ENCODE results near the gene PACRG.

DNA sequence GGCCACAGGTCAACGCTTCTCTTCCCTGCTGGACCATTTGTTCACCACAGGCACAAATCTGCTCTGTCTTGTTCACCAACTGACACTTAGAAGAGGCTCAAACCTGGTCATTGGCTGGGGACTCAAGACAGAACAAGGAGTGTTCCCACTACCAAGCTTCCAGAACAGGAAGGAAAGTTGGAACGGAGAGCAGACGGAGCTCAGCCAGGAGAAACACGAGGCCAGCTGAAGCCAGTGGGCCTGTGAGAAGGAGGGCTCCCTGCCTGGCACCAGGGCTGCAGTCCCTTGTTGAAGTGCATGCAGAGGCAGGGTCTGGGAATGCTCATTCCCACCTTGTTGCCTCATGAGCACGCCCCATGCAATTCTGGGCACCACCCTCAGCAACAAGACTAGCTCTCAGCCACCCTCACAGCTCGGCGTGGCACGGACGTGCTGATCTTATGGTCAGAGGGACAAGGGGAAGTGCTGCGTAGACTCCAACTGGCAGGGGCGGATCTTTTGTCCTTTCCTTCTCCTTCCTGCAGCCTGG is 450.2 kb downstream of the PACRG start:
- TF ChIP-seq, protein P1, sequence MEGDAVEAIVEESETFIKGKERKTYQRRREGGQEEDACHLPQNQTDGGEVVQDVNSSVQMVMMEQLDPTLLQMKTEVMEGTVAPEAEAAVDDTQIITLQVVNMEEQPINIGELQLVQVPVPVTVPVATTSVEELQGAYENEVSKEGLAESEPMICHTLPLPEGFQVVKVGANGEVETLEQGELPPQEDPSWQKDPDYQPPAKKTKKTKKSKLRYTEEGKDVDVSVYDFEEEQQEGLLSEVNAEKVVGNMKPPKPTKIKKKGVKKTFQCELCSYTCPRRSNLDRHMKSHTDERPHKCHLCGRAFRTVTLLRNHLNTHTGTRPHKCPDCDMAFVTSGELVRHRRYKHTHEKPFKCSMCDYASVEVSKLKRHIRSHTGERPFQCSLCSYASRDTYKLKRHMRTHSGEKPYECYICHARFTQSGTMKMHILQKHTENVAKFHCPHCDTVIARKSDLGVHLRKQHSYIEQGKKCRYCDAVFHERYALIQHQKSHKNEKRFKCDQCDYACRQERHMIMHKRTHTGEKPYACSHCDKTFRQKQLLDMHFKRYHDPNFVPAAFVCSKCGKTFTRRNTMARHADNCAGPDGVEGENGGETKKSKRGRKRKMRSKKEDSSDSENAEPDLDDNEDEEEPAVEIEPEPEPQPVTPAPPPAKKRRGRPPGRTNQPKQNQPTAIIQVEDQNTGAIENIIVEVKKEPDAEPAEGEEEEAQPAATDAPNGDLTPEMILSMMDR (IDR thresholded peaks at IDR 0.05; ENCODE audit: low read depth, low read length), result no peak
- no peak for TF ChIP-seq POLR2A (IDR thresholded peaks at IDR 0.05; ENCODE audit: extremely low read depth, insufficient read length)

Data from NB4 (cell line).